Measurements from ENCODE around the gene C19orf47.
"Not testable (repeated sequence)": the region's sequence is repeated elsewhere in the genome, so short reads cannot be mapped to it uniquely, and the experiment has no call there.

Gene C19orf47

GRCh38 chr19:40376286-40376862 is 28.2 kb upstream of the C19orf47 start:
- DNase-seq: no peak

GRCh38 chr19:40374084-40374483 is 25.9 kb upstream of the C19orf47 start:
- DNase-seq: no peak

- DNase-seq: no peak
These were observed 23.6 kb upstream of the C19orf47 start for GRCh38 chr19:40371802-40372122.

DNA sequence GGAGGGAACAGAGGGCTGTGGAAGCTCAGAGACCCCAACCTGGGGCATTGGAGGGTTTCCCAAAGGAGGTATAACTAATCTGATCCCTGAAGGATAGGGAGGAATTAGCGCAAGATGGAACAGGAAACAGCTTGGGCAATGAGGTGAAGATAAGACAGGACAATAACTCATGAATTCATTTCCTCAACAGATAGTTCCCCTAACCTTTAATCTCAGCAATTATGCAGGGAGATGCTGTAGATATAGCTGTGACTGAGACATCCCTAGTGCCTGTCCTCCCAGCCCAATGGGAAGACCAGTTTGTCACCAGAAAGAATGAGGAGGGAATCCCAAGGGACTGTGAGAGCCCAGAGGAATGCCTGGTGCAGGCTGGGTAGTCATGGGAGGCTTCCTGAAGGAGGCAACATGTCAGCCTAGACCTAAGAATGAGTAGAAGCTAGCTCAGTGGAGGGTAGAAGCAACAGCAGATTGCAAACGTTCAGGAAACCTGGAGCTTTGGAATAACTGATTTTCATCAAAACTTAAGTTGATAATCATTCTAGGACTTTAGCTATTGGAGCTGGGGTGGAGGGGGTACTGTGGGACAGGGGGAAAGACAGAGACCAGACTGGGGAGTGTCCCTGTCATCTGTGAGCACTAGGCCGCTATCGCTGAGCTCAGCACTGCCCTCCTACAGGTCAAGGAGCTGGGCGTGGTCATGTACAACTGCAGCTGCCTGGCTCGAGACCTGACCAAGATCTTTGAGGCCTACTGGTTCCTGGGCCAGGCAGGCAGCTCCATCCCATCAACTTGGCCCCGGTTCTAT is 23.0 kb upstream of the C19orf47 start:
- DNase-seq: no peak

GRCh38 chr19:40370253-40370652 is 22.1 kb upstream of the C19orf47 start:
- not testable (repeated sequence) for DNase-seq

- no peak for DNase-seq
These were observed 21.6 kb upstream of the C19orf47 start for GRCh38 chr19:40369797-40370196.

- DNase-seq: no peak
These were observed 19.6 kb upstream of the C19orf47 start for GRCh38 chr19:40367577-40368434.

DNA sequence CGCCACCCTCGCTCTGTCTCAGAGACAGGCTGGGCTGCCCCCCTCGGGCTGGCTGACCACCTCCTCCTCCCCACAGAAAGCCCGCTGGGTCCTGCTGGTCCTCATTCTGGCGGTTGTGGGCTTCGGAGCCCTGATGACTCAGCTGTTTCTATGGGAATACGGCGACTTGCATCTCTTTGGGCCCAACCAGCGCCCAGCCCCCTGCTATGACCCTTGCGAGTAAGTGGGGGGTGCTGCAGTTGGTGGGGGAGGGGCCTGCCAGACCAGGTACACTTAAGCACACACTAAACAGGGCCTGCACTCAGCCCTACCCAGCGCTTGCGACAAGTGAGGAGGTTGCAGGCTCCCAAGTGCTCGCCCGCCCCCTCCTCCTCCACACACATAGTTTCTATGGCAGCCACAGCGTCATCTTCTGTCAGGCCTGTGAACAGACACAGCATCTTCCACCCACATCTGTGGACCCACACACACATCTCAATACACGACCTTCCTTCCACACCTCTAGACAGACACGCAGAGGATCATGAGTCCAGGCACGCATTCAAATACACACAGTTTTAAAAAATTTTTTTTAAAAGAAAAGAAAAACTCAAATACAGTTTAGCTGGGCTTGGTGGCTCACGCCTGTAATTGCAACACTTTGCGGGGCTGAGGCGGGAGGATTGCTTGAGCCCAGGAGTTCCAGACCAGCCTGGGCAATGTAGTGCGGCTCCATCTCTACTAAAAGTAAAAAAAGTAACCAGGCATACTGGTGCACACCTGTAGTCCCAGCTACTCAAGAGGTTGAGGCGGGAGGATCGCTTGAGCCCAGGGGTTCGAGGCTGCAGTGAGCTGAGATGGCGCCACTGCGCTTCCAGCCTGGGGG is 18.7 kb upstream of the C19orf47 start:
- no peak for DNase-seq

- DNase-seq: peak; percentile 18
These were observed 17.6 kb upstream of the C19orf47 start for GRCh38 chr19:40365613-40366401.

DNA sequence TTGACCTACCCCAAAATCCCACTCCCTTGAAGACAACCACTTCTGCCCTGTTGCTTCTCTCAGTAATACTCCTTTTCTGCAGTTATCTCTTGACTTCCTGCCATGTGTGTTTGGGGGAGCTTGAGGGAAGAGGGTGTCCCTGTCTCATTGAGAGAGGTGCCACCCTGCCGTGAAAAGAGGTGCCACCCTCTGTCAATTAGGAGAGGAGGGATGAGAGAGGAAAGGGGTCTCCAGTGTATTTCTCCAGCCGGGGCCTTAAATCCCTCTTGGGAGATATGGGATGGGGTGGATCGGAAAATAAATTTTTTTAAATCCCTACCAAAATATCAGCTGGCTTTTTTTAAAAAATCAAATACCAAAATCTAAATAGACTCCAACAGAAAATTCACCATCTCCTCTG is 16.8 kb upstream of the C19orf47 start:
- DNase-seq: no peak

DNA sequence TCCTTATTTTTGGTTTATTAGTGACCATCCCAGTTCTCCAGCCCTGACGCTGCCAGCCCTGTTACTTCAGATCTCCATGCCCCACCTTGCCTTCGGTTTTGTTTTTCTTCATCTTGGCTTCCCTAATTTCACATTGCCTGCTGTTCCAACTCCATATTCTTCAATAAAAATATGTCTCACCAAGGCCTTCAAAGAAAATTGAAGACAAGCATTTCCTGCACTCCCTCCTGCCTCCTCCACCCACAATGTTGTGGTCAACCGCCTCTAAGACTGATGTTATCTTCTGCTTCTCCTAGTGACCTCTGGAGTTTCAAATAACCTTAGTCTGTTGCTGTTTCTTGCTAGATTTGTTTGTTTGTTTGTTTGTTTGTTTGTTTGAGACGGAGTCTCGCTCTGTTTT is 14.9 kb upstream of the C19orf47 start:
- DNase-seq: no peak

DNA sequence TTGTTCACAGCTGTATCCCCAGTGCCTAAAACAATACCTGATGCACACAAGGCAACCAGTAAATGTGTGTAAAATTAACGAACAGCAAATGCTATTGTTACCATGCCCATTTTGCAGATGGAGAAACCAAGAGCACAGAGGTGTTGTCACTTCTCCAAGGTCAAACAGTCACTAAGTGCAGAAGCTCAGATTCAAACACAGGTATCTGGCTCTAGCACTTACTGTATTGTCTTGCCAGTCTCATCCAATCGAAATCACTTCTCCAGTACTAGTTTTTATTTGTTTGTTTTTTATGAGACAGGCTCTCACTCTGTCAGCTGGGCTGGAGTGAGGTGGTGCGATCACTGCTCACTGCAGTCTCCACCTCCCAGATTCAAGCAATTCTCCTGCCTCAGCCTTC is 14.0 kb upstream of the C19orf47 start:
- DNase-seq: no peak

DNA sequence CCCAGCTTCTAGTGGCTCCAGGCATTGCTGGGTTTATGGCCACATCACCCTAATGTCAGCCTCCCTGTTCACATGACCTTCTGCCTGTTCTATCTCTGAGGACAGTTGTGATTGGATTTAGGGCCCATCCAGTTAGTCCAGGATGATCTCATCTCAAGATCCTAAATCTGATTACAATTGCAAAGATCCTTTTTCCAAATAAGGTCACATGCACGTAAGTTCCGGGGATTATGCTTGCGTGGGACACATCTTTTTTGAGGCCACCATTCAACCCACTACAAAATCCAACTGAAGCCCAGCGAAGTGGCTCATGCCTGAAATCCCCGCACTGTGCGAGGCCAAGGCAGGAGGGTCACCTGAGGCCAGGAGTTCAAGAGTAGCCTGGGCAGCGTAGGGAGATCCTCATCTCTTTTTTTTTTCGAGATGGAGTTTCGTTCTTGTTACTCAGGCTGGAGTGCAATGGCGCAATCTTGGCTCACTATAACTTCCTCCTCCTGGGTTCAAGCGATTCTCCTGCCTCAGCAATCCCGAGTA is 12.6 kb upstream of the C19orf47 start:
- no peak for DNase-seq

GRCh38 chr19:40360020-40360707 is 12.0 kb upstream of the C19orf47 start:
- no peak for DNase-seq

GRCh38 chr19:40358773-40359172 is 10.6 kb upstream of the C19orf47 start:
- no peak for DNase-seq

DNA sequence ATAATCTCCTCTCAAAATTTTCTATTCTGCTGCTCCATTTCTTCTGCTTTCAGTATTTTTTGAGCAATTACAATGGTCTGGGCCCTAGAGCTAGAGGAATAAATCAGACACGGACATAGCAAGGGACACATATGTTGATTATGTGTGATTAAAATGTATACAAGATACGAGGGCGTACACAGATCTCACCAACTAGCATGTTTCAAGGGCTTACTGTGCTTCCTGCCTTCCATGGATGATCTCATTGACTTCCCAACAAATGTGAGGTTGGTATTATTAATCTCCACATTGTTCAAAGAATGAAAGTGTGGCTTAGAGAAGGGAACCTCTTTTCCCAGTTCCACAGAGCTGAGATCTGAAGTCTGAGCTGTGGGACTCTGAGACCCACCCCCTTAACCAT is 9.4 kb upstream of the C19orf47 start:
- DNase-seq: no peak

GRCh38 chr19:40356681-40357595 is 8.7 kb upstream of the C19orf47 start:
- no peak for DNase-seq

GRCh38 chr19:40355975-40356680 is 7.9 kb upstream of the C19orf47 start:
- DNase-seq: no peak

GRCh38 chr19:40348961-40349507 is 837 bp upstream of the C19orf47 start:
- DNase-seq: no peak

Data from T-helper 9 cell (primary cell).